KMS-11 (cell line): ENCODE results near the gene BTBD17.

ENCODE experiments used
- H2AFZ ChIP-seq: fragments of 200-600 bp; sonication (generic); 2 replicates; pipeline ENCODE4 v1.6.1; 2016; ENCODE audit warnings: antibody characterized with exemption, mixed run types, low read depth
- H3K27ac ChIP-seq: fragments of 200-600 bp; sonication (generic); 2 replicates; pipeline ENCODE4 v1.6.1; 2016; ENCODE audit warnings: mild to moderate bottlenecking, mixed run types
- H3K27me3 ChIP-seq: fragments of 200-600 bp; sonication (generic); 2 replicates; pipeline ENCODE4 v1.6.1; 2017; ENCODE audit warnings: mild to moderate bottlenecking, low read depth, mixed run types, moderate library complexity; ENCODE audit not compliant: insufficient read depth
- H3K36me3 ChIP-seq: fragments of 200-600 bp; sonication (generic); 2 replicates; pipeline ENCODE4 v1.6.1; 2017; ENCODE audit warnings: mild to moderate bottlenecking, mixed run types; ENCODE audit not compliant: insufficient read depth
- H3K4me1 ChIP-seq: fragments of 200-600 bp; sonication (generic); 2 replicates; pipeline ENCODE4 v1.6.1; 2016; ENCODE audit warnings: mild to moderate bottlenecking, low read depth, mixed run types; ENCODE audit not compliant: poor library complexity, severe bottlenecking
- H3K4me2 ChIP-seq: fragments of 200-600 bp; sonication (generic); 2 replicates; pipeline ENCODE4 v1.7.0; 2016; ENCODE audit warnings: mild to moderate bottlenecking, mixed run types
- H3K4me3 ChIP-seq: fragments of 200-600 bp; sonication (generic); IDR thresholded peaks from 2 replicates; pipeline ENCODE4 v1.6.1; 2017; ENCODE audit warnings: low read depth, low read length, mixed read lengths; ENCODE audit not compliant: insufficient read depth
- H3K79me2 ChIP-seq: fragments of 200-600 bp; sonication (generic); 2 replicates; pipeline ENCODE4 v1.6.1; 2016; ENCODE audit warnings: low read depth, mixed run types; ENCODE audit not compliant: insufficient read depth
- H3K9ac ChIP-seq: fragments of 200-600 bp; sonication (generic); 2 replicates; pipeline ENCODE4 v1.6.1; 2016; ENCODE audit warnings: mild to moderate bottlenecking, mixed run types
- H4K20me1 ChIP-seq: fragments of 200-600 bp; sonication (generic); 2 replicates; pipeline ENCODE4 v1.6.1; 2016; ENCODE audit warnings: mild to moderate bottlenecking, mixed run types; ENCODE audit not compliant: insufficient read depth
- TF ChIP-seq, protein P1 (sequence below): fragments of 200-600 bp; sonication (generic); conservative IDR thresholded peaks from 2 replicates; pipeline ENCODE4 v1.6.1; 2017; ENCODE audit warnings: low read depth, mild to moderate bottlenecking, antibody characterized with exemption, low read length, moderate library complexity, mixed read lengths

BTBD17 gene

DNA sequence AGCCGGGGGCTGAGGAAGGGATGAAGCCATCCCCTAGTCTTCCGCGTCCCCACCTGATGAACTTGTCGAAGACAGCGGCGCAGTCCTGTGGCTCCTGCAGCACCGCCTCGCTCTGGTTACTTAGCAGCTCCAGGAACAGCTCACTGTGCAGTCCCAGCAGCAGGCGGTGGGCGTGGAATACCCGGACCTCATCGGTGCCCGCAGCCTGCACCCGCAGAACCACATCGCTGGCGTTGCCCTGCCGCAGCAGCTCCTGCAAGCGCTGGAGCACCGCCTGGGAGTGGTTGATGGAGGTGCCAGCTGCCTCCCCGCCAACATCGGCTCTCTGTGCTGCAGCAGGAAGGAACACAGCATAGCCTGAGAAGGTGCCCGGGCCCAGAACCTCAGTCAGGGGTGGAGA is 1.8 kb downstream of the BTBD17 start:
- TF ChIP-seq, protein P1, sequence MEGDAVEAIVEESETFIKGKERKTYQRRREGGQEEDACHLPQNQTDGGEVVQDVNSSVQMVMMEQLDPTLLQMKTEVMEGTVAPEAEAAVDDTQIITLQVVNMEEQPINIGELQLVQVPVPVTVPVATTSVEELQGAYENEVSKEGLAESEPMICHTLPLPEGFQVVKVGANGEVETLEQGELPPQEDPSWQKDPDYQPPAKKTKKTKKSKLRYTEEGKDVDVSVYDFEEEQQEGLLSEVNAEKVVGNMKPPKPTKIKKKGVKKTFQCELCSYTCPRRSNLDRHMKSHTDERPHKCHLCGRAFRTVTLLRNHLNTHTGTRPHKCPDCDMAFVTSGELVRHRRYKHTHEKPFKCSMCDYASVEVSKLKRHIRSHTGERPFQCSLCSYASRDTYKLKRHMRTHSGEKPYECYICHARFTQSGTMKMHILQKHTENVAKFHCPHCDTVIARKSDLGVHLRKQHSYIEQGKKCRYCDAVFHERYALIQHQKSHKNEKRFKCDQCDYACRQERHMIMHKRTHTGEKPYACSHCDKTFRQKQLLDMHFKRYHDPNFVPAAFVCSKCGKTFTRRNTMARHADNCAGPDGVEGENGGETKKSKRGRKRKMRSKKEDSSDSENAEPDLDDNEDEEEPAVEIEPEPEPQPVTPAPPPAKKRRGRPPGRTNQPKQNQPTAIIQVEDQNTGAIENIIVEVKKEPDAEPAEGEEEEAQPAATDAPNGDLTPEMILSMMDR: no peak
- Histone ChIP-seq H4K20me1 (no peaks in the 10 kb centered on the region), H2AFZ (no peak overlapping the region), H3K27ac (no peak overlapping the region), H3K4me1 (no peaks in the 10 kb centered on the region), H3K9ac (no peak overlapping the region), H3K27me3 (peaks cover 46% of the 10 kb centered on the region), H3K36me3 (no peaks in the 10 kb centered on the region), H3K79me2 (no peaks in the 10 kb centered on the region), H3K4me2 (no peak overlapping the region), H3K4me3 (no peak overlapping the region)

DNA sequence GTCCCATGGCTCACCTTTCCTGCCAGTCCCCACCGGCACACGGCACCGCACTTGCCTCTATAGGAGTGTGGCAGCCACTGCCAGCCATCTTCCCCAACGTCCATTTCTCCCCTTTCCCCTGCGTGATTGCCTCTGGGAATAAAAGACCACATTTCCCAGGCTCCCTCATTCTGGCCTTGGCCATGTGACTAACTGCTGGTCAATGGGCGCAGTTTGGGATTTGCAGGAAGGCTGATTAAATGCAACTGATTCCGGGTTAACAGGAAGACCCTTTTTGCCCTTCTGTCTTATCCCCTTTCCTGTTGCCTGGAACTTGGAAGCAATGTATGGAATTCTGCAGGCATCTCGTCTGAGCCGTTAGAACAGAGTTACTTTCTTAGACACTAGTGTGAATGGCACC is 3.0 kb downstream of the BTBD17 start:
- Histone ChIP-seq H3K79me2 (no peaks in the 10 kb centered on the region), H3K36me3 (no peaks in the 10 kb centered on the region), H3K4me3 (no peak overlapping the region), H2AFZ (no peak overlapping the region), H3K27ac (no peak overlapping the region), H3K4me2 (no peak overlapping the region), H3K9ac (no peak overlapping the region), H3K27me3 (peaks cover 53% of the 10 kb centered on the region), H4K20me1 (no peaks in the 10 kb centered on the region), H3K4me1 (no peaks in the 10 kb centered on the region)
- TF ChIP-seq, protein P1: no peak

DNA sequence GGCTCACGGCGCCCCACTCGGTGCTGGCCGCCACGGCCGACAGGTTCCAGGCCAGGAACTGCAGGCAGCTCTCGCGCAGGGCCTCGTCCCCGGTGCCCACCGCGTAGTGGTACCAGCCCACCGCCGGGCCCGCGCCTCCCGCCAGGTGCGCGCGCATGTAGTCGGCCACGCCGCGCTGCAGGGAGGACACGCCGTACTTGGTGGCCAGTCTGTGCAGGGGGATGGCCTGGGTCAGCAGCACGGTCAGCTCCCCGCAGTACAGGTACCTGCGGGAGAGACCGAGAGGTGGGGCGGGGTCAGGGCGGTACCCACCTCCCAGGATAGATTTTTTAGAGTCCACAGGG is 4.2 kb downstream of the BTBD17 start:
- Histone ChIP-seq H4K20me1 (no peaks in the 10 kb centered on the region), H3K27ac (no peak overlapping the region), H3K4me2 (no peak overlapping the region), H2AFZ (no peak overlapping the region), H3K27me3 (peaks cover 59% of the 10 kb centered on the region), H3K4me1 (no peaks in the 10 kb centered on the region), H3K4me3 (no peak overlapping the region), H3K36me3 (no peaks in the 10 kb centered on the region), H3K9ac (no peak overlapping the region), H3K79me2 (no peaks in the 10 kb centered on the region)
- TF ChIP-seq, protein P1: no peak

DNA sequence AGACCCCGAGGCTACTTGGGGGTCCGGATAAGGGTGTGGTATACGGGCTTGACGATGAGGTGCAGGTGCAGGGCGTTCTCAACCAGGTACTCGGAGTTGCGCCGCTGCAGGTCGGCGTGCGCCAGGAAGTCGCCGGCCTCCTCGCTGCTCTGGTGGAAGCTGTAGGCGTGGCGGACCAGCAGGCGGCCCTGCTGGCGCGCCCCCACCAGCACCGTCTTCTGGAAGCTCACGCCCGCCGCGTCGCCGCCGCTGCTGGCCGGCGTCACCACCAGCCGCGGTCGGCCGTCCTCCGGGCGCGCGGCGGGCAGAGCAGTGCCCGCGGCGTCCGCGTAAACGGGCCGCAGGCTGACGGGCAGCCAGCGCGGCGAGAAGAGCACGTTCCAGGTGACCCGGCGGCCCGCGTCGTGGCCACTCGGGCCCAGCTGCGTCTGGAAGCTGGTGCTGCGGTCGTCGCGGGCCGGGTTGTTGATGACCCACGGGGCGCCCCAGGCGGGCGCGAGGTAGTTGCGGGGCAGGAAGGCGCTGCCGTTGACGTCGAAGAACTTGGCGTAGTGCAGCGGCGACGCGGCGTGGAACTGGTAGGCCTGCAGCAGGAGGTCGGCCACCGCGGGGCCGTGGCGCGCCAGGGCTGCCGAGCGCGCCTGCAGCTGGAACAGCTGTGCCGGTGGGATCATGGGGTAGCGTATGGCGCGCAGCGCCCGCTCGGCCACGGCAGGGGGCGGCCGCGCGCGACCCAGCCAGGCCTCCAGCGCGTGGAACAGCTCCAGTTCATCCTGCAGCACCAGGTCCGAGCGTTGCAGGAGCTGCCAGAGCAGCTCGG is 4.8 kb downstream of the BTBD17 start:
- Histone ChIP-seq H3K4me2 (no peak overlapping the region), H3K79me2 (no peaks in the 10 kb centered on the region), H4K20me1 (no peaks in the 10 kb centered on the region), H3K4me1 (no peaks in the 10 kb centered on the region), H3K27ac (no peak overlapping the region), H2AFZ (no peak overlapping the region), H3K27me3 (peaks cover 59% of the 10 kb centered on the region), H3K4me3 (no peak overlapping the region), H3K9ac (no peak overlapping the region), H3K36me3 (no peaks in the 10 kb centered on the region)
- TF ChIP-seq, protein P1: no peak
